ENCODE measurements around the gene ZDHHC7.

GRCh38 chr16:85002608-85003007 is 8.7 kb downstream of the ZDHHC7 start:
- TF ChIP-seq POLR2A (IDR thresholded peaks at IDR 0.05) (no peak), CTCF (IDR thresholded peaks at IDR 0.05) (no peak)

Measured in thyroid gland (tissue), 4 donors.